ENCODE data around the gene CFAP74. TPM values are rescaled to one million over a fixed set of nuclear protein-coding genes. Genes with fewer than 3 reads are reported as not detected.

The CFAP74 gene
- total RNA-seq, 4 donors from 2014 or later = 0.24 TPM; not detected in 3

DNA sequence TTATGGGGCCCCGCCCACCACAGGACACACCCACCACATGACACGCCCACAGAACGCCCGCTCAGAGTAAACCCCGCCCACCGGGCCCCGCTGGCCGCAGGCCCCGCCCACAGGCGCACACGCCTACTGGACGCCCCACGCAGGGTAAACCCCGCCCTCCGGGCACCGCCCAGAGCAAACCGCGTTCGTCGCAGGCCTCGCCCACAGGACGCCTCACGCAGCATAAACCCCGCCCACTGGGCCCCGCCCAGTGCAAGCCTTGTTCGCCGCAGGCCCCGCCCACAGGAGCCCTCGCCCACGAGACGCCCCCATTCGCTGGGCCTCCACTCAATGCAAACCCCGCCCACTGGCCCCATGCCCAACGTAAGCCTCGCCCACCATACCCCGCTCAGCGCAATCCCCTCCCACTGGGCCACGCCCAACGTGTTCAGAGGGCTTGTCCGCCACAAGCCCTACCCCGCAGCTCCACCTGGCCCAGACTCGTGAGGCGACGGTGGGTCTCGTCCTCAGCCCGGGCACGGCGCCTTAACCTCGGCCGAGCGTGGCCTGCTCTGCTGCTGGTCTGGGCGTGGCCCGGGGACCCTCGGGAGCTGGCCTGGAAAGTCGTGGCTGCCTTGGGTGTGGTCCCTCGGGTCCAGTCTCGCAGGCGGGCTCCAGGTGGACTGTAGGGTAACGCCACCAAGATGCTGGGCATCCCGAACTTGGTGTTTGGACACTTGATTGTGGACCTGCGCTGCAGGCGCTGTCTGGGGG lies 84.1 kb downstream of the CFAP74 start:
- peak; percentile 94 for DNase-seq (ENCODE audit: low spot score)
- no peak for TF ChIP-seq CTCF (IDR thresholded peaks at IDR 0.05)
- ATAC-seq (ENCODE audit: low FRiP score) = peak; percentile 90

DNA sequence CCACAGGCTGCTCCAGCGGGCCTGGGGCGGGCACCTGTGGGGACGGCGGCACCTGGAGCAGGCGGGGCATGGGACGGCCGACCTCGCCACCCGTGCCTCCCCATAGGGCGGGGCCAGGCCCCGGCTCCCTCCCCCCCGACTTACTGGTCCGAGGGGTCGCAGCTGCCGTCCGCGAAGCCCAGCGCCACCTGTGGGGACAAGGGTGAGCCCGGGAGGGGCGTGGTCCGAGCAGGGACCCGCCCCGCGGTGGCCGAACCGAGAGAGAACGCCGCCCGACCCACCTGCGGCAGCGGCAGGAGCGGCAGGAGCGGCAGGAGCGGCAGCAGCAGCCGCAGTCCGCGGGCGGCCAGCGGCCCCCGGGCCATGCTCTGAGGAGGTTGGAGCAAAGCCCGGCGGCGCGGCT lies 84.7 kb downstream of the CFAP74 start, which contains the start of gene TMEM52:
Gene TMEM52, minus strand, starts transcription at position 379 of the 403 bp plus-strand sequence. Its CDS starts 14 bp downstream, at position 365.
- DNase-seq (ENCODE audit: low spot score) = no peak
- TF ChIP-seq CTCF (IDR thresholded peaks at IDR 0.05) = no peak
- ATAC-seq (ENCODE audit: low FRiP score) = no peak

- no peak for ATAC-seq (ENCODE audit: low FRiP score)
- DNase-seq (ENCODE audit: low spot score) = no peak
- TF ChIP-seq CTCF (IDR thresholded peaks at IDR 0.05) = no peak
Measured at GRCh38 chr1:1917995-1918900, 85.3 kb downstream of the CFAP74 start.

DNA sequence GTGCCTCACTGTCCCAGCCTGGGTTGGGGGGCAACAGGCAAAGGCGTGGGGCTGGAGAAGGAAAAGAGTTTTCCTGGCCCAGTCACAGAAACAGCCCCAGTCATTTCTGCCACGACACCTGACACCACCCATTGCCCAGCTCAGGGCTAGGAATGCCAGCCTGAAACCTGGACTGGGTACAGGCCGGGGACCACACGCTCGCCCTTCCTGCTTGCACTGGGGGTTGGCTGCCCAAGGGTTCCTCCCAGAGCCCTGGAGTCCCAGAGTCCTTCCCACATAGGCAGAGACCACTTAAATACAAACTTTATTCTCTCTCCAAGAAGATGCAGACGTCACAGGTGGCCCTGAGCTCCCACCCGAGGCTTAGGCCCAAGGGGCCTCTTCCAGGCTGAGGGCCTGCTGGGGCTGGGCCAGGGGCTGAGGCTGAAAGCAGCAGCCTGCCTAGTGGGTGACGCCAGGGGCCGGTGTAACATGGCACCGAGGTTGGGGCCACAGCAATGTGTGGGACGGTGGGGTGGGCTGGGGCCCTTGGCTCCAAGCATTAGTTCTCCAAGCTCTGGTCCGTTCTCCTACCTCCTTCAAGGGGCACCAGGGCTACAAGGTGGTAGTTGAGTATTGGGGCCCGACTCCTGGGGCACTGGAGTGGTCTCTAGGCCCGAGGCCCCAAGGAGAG lies 86.1 kb downstream of the CFAP74 start:
- DNase-seq (ENCODE audit: low spot score) (no peak), ATAC-seq (ENCODE audit: low FRiP score) (no peak)
- no peak for TF ChIP-seq CTCF (IDR thresholded peaks at IDR 0.05)

DNA sequence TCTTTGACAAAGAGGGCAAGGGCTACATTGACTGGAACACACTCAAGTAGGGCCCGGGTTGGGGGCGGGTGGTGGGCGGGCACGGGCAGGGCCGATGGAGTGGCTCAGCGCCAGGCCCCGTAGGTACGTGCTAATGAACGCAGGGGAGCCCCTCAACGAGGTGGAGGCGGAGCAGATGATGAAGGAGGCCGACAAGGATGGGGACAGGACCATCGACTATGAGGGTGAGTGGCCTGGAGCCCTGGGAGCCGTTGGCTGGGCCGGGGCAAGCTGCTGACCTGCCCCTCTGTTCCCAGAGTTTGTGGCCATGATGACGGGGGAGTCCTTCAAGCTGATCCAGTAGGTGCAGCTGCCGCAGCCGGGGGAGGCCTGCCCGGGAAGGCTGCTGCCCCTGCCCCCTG lies 86.7 kb downstream of the CFAP74 start:
- DNase-seq (ENCODE audit: low spot score) (no peak), ATAC-seq (ENCODE audit: low FRiP score) (no peak)
- TF ChIP-seq CTCF (IDR thresholded peaks at IDR 0.05) = no peak

- DNase-seq (ENCODE audit: low spot score) (no peak), ATAC-seq (ENCODE audit: low FRiP score) (no peak)
- no peak for TF ChIP-seq CTCF (IDR thresholded peaks at IDR 0.05)
Measured at GRCh38 chr1:1915911-1916840, 87.4 kb downstream of the CFAP74 start.
